ENCODE results near the gene NDST4.

Gene NDST4

GRCh38 chr4:115113506-115114106, at the start of gene NDST4:
Gene NDST4 (minus strand): TSS chr4:115113620. CDS start chr4:115077036, 36,584 bp downstream.
- no peak for DNase-seq

- DNase-seq: no peak
Measured at GRCh38 chr4:115159141-115159540, 45.7 kb upstream of the NDST4 start.

- no peak for DNase-seq
Measured at GRCh38 chr4:115158296-115158695, 44.9 kb upstream of the NDST4 start.

- no peak for DNase-seq
Measured at GRCh38 chr4:115154826-115155225, 41.4 kb upstream of the NDST4 start.

GRCh38 chr4:115152965-115153364, 39.5 kb upstream of the NDST4 start:
- DNase-seq: no peak

- DNase-seq: no peak
Measured at GRCh38 chr4:115152081-115152480, 38.7 kb upstream of the NDST4 start.

GRCh38 chr4:115149106-115149505, 35.7 kb upstream of the NDST4 start:
- DNase-seq: no peak

GRCh38 chr4:115145393-115146160, 32.2 kb upstream of the NDST4 start:
- DNase-seq: no peak

GRCh38 chr4:115128037-115128436, 14.6 kb upstream of the NDST4 start:
- DNase-seq: no peak

GRCh38 chr4:115126491-115126890, 13.1 kb upstream of the NDST4 start:
- DNase-seq: no peak

- DNase-seq: no peak
Measured at GRCh38 chr4:115121351-115122043, 8.1 kb upstream of the NDST4 start.

GRCh38 chr4:115119804-115120352, 6.5 kb upstream of the NDST4 start:
- DNase-seq: no peak

GRCh38 chr4:115117651-115118050, 4.2 kb upstream of the NDST4 start:
- DNase-seq: no peak

- no peak for DNase-seq
Measured at GRCh38 chr4:115110191-115111181, 2.9 kb downstream of the NDST4 start.

- DNase-seq: no peak
Measured at GRCh38 chr4:115108850-115109249, 4.6 kb downstream of the NDST4 start.

- no peak for DNase-seq
Measured at GRCh38 chr4:115107411-115107810, 6.0 kb downstream of the NDST4 start.

GRCh38 chr4:115101675-115102074, 11.7 kb downstream of the NDST4 start:
- DNase-seq: no peak

- peak in 1 of 2 donors; percentile 8 for DNase-seq
Measured at GRCh38 chr4:115090483-115091075, 22.8 kb downstream of the NDST4 start.

- no peak for DNase-seq
Measured at GRCh38 chr4:115082633-115083032, 30.8 kb downstream of the NDST4 start.

- no peak for DNase-seq
Measured at GRCh38 chr4:115076691-115077090, 36.7 kb downstream of the NDST4 start.

GRCh38 chr4:115058533-115058932, 54.9 kb downstream of the NDST4 start:
- no peak for DNase-seq

- no peak for DNase-seq
Measured at GRCh38 chr4:115054836-115055235, 58.6 kb downstream of the NDST4 start.

All from CD4-positive, alpha-beta T cell treated with Interleukin-4 for 1 hour (primary cell).